Spinal cord (tissue), 10 donors: ENCODE results near the gene RINT1. TPM values are rescaled to one million over a fixed set of nuclear protein-coding genes. Genes with fewer than 3 reads are reported as not detected.

Experiments used
- DNase-seq, 6 donors: peaks; one replicate each; pipeline versions ENCODE4 v3.0.0 to v3.0.0-alpha.2; 2013 to 2015; ENCODE audit warnings: low spot score in 6 of 6, low read depth in 4 of 6
- H3K27ac ChIP-seq: one replicate; pipeline ENCODE4 v1.5.1; 2013; ENCODE audit warnings: low read depth, low read length, control low read depth
- H3K27me3 ChIP-seq: one replicate; pipeline ENCODE4 v1.6.1; 2013; ENCODE audit warnings: low read length; ENCODE audit not compliant: control insufficient read depth, insufficient read depth
- H3K36me3 ChIP-seq: one replicate; pipeline ENCODE4 v1.6.1; 2013; ENCODE audit warnings: low read length; ENCODE audit not compliant: control insufficient read depth, insufficient read depth
- H3K4me1 ChIP-seq: one replicate; pipeline ENCODE4 v1.6.1; 2013; ENCODE audit warnings: low read length; ENCODE audit not compliant: control insufficient read depth, insufficient read depth
- H3K4me3 ChIP-seq: one replicate; pipeline ENCODE4 v1.5.1; 2013; ENCODE audit warnings: low read depth, low read length, control low read depth
- H3K9me3 ChIP-seq: one replicate; pipeline ENCODE4 v1.6.1; 2013; ENCODE audit warnings: low read length; ENCODE audit not compliant: control insufficient read depth, insufficient read depth
- WGBS: methylation state at CpG from one replicate; pipeline ENCODE4 v1.1.5; 2013; ENCODE audit warnings: missing lambda C conversion rate; ENCODE audit not compliant: insufficient coverage; 5-methylcytosine and 5-hydroxymethylcytosine counted together
- long read RNA-seq, 4 donors: transcript quantifications; one replicate each; lab custom pipeline, GENCODE V29; 2026
- polyA plus RNA-seq, 2 donors: library from polyadenylated mRNA; unstranded; fragments of 120-200 nt; gene quantifications; one replicate each; pipeline ENCODE4 v1.2.1, GENCODE V29; 2013; ENCODE audit not compliant: insufficient read length in 2 of 2
- total RNA-seq, 2 donors: library from RNA; depleted of rRNA in 1 of 2; stranded (reverse); fragments of 120-200 nt in 1 of 2; fragments of >200 nt in 1 of 2; gene quantifications; one replicate each; pipeline versions ENCODE4 v1.2.3 to v1.2.4, GENCODE V29; 2013 to 2014
- donor health status: healthy.

The RINT1 gene
- total RNA-seq, result 10 to 100 TPM; 11.5 to 19.0 TPM
- 10 to 100 TPM; 18.4 to 20.9 TPM for polyA plus RNA-seq
- long read RNA-seq, donor 1, transcript RINT1-201 (15 exons, 2,976 nt), result major isoform, 5 of 5 reads
- long read RNA-seq, donor 1, partial matches to known transcripts, result 0 of 5 reads
- long read RNA-seq, donor 1, other reads (novel, unspliced or antisense), result 0 of 5 reads
- long read RNA-seq, donor 2, result 0 reads
- long read RNA-seq, donor 3, result 0 reads
- long read RNA-seq, donor 4, partial matches to known transcripts, result 0 of 4 reads
- long read RNA-seq, donor 4, other reads (novel, unspliced or antisense), result 0 of 4 reads

DNA sequence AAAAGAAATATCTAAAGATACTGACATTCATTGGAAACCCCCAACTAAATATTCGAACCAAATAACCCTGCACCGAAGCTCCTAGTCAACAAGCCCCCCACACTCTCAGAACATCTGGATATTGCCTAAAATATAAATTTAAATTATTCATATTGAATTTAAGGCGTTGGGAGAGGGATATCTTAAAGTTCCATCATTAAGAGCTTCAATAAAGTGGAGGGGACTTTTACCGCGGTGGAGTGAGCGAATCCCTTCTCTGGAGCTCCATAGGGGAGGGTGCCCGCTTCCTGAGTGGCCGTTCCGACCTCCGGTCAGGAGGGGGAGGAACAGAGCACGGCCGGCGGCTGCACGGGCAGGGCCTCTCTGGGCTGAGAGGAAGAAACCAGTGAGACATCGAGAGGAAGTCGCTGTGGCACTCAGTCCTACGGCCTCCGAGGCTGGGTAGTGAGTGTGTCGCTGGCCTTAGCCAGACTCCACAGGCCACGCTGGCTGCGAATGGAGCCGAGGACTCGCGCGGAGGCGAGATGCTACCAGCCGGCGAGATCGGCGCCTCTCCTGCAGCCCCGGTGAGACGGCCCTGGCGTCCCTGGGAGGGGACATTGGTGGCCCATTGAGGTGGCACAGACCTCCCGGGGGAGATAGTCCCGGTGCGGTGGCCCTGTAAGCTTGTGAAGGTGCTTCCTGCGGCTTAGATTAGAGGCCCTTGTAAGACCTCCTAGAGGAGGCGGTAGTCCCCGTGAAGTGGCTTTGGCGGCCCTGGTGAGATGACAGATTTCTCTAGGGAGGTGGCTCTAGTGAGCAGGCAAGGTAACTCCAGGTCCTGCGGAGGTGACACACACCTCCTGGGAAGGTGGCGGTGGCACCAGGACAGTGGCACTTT, at the start of gene RINT1:
Gene RINT1, plus strand, starts transcription at position 410 of the 880 bp plus-strand sequence. Its CDS starts 115 bp downstream, at position 525.
- H3K27me3 ChIP-seq, result no peaks in the 10 kb centered on the region
- peak within 1 kb of the TSS; percentile 94 for H3K4me3 ChIP-seq
- peak within 1 kb of the TSS; percentile 58 for H3K27ac ChIP-seq
- H3K4me1 ChIP-seq, result no peaks in the 10 kb centered on the region
- peak; percentile 68 to 97 (median 86) for DNase-seq
- no peaks in the 10 kb centered on the region for H3K9me3 ChIP-seq
- peaks cover 5% of the 10 kb centered on the region for H3K36me3 ChIP-seq
- WGBS, result 0% methylated on average over 39 of the region's 42 CpGs

DNA sequence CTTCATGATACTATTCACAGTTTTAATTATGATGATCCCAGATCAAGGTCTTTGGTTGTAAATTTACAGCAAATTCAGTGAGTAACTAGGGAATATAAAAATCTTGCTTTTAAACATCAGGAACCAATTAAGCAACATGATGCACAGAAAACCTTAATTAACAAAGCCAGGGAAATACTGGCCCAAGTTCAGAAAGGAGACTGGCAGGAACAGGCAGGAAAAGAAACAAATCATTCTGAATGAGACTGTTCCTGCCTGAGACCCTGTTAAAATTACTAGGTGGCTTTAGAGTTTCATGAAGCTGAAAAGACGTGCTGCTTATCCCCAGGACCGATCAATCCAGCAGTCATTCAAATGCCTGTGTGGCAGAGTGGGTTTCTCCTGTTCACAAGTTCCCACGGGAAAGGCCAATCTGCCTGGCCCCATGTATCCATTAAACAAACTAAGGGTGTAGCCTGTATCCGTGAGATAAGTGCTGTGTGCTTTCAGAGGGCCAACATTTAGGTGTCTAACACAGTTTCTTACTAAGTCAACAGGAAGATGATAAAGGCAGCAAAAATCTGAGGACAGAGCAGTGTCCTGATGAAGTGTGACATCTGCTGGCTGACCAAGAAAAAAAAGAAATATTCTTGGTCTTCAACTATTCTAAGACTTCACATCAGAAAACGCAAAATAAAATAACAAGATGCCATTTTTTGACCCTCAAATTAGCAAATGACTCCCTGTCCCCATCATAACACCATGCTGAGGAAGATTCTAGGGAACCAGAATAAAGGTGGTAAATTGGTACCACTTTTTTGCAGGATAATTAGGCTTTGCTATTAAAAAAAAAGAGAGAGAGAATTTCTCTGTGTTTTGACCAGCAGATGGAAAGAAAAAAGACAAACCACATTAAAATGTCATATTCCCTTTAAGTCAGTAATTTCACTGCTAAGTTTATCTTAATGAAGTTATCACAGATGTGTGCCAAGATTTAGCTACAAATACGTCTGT, 44.1 kb upstream of the RINT1 start:
- no peak overlapping the region for H3K27ac ChIP-seq
- WGBS, result 40% methylated on average over 1 of the region's 6 CpGs
- no peak overlapping the region for H3K4me3 ChIP-seq
- no peaks in the 10 kb centered on the region for H3K36me3 ChIP-seq
- no peaks in the 10 kb centered on the region for H3K9me3 ChIP-seq
- no peaks in the 10 kb centered on the region for H3K4me1 ChIP-seq
- DNase-seq, result peak; percentile 24 to 82 (median 42)
- no peaks in the 10 kb centered on the region for H3K27me3 ChIP-seq

DNA sequence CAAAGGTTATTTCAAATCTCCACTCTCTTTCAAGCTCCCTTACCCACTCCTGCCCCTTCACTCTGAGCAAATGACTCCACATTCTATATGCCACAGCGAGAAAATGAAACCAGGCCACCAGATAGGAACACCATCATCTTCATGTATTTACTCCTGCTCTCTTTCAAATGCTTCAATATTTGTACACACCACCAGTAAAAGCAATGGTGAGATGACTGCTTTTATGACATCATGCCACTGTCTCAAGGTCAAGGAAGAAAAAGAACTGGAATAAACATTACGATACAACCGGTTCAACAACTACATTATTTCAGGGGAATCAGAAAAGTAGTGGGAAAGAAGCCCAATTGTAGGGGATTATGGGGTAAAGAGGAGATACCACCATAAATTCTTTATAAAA, 42.6 kb upstream of the RINT1 start:
- Histone ChIP-seq H3K36me3 (peaks cover under 1% of the 10 kb centered on the region), H3K4me1 (no peaks in the 10 kb centered on the region), H3K27ac (no peak overlapping the region), H3K9me3 (no peaks in the 10 kb centered on the region), H3K4me3 (no peak overlapping the region), H3K27me3 (no peaks in the 10 kb centered on the region)
- WGBS, result 89% methylated on average over 1 of the region's 3 CpGs
- no peak for DNase-seq

- WGBS, result 100% methylated on average over 3 of the region's 7 CpGs
Measured at GRCh38 chr7:105493196-105493922, 38.6 kb upstream of the RINT1 start.

DNA sequence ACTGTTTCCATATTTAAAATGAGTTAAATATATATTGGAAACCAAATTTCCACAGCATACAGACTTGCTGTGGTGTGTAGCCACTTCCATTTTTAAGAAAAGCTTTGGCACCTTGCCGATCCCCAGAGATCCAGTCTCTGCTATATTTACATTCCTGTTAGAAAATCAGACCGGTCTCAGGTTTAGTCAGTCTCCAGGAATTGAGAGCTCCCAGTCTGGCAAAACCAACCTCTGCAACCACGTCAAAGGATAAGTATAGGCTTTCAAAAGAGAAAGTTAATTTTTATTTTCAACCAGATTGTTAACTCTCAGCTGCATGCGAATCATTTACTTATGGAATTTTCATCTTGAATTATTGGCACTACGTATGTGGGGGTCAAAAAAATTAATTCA, 38.1 kb upstream of the RINT1 start:
- H3K4me3 ChIP-seq, result no peak overlapping the region
- H3K27ac ChIP-seq, result no peak overlapping the region
- peak in 1 of 6 donors; percentile 34 for DNase-seq
- H3K27me3 ChIP-seq, result no peaks in the 10 kb centered on the region
- WGBS, result 75% methylated on average over 1 of the region's 5 CpGs
- H3K9me3 ChIP-seq, result no peaks in the 10 kb centered on the region
- H3K4me1 ChIP-seq, result no peaks in the 10 kb centered on the region
- peaks cover 3% of the 10 kb centered on the region for H3K36me3 ChIP-seq

More at GRCh38 chr7:105493196-105493922, 38.6 kb upstream of the RINT1 start:
- peak in 1 of 6 donors; percentile 14 for DNase-seq
- Histone ChIP-seq H3K27ac (no peak overlapping the region), H3K9me3 (no peaks in the 10 kb centered on the region), H3K4me3 (no peak overlapping the region), H3K27me3 (no peaks in the 10 kb centered on the region), H3K4me1 (no peaks in the 10 kb centered on the region), H3K36me3 (peaks cover 3% of the 10 kb centered on the region)

- H3K36me3 ChIP-seq, result peaks cover 3% of the 10 kb centered on the region
- no peak for DNase-seq
- H3K27ac ChIP-seq, result no peak overlapping the region
- WGBS, result 100% methylated on average over 1 of the region's 2 CpGs
- H3K4me1 ChIP-seq, result no peaks in the 10 kb centered on the region
- no peaks in the 10 kb centered on the region for H3K9me3 ChIP-seq
- H3K4me3 ChIP-seq, result no peak overlapping the region
- no peaks in the 10 kb centered on the region for H3K27me3 ChIP-seq
Measured at GRCh38 chr7:105496521-105496920, 35.5 kb upstream of the RINT1 start.

- no peaks in the 10 kb centered on the region for H3K9me3 ChIP-seq
- no peak for DNase-seq
- no peak overlapping the region for H3K27ac ChIP-seq
- no peaks in the 10 kb centered on the region for H3K4me1 ChIP-seq
- H3K4me3 ChIP-seq, result no peak overlapping the region
- WGBS, result 60% methylated on average over 2 of the region's 5 CpGs
- no peaks in the 10 kb centered on the region for H3K27me3 ChIP-seq
- H3K36me3 ChIP-seq, result peaks cover 4% of the 10 kb centered on the region
Measured at GRCh38 chr7:105497016-105497415, 35.0 kb upstream of the RINT1 start.

DNA sequence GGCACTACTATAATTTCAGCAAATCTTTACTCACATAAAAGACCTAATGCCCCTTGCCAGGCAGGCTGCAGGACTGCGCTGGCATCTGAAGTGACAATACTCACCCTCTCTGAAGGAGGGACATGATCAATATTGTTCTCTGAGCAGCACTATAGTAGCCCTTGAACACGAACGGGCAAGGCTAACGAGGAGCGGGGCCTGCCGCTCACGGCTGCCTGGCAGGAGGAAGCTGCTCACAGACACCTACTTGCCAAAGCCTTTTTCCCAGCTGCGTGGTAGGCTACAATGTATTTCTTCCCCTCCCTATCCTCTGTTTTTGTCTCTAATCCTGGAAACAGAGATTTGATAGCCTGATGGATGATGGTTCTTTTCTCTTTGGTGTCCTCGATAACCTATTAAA, 29.8 kb upstream of the RINT1 start:
- H3K27ac ChIP-seq, result no peak overlapping the region
- 83% methylated on average over 1 of the region's 9 CpGs for WGBS
- no peak for DNase-seq
- no peaks in the 10 kb centered on the region for H3K4me1 ChIP-seq
- H3K9me3 ChIP-seq, result no peaks in the 10 kb centered on the region
- peaks cover 12% of the 10 kb centered on the region for H3K36me3 ChIP-seq
- no peaks in the 10 kb centered on the region for H3K27me3 ChIP-seq
- H3K4me3 ChIP-seq, result no peak overlapping the region
